GM19468 (cell line): ENCODE measurements around the gene MYDGF.

Source experiments
- ATAC-seq: cut with Tn5 transposase; IDR thresholded peaks from one replicate; pipeline ENCODE4 v1.9.1; 2021; ENCODE audit warnings: mild to moderate bottlenecking, moderate library complexity, moderate number of reproducible peaks; ENCODE audit not compliant: unreplicated experiment; ENCODE audit errors: extremely low read depth

MYDGF gene

DNA sequence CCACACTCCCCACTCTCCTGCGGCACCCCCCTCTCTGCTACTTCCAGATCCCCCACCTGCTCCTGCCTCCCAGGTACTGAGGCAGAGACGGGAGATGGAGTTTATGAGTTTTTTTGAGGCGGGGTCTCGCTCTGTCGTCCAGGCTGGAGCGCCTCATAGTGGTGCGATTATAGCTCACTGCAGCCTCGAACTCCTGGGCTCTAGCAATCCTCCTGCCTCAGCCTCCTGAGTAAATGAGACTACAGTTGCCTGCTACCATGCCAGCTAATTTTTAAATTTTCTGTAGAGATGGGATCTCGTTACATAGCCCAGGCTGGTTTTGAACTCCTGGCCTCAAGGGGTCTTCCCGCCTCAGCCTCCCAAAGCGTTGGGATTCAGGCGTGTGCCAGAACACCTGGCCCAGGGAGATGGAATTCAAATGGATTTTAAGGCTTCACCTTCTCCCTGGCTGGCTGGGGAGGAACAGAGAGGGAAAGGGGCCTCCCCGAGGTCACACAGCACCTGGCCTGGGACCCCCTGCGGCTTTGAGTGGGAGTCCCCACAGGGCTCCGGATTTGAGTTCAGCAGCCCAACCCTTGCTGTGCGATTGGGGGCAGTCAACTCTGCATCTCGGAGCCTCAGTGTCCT, 50.4 kb downstream of the MYDGF start:
- no peak for ATAC-seq

DNA sequence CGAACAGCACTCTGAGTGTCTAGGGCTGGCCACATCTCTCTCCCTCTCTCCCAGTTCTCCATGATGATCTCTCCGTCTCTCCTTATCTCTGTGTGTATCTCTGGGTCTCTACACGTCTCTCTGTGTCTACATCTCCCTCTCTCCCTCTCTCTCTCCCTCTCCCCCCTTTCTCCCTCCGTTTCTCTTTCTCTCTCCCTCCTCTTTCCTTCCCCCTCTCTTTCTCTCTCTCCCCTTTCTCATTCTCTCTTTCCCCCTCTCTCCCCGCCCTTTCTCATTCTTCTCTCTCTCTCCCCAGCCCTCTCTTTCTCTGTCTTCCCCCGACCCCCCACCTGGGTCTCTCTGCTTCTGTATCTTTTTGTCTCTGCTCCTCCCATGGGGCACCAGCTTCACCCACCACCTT, 52.1 kb downstream of the MYDGF start:
- no peak for ATAC-seq

DNA sequence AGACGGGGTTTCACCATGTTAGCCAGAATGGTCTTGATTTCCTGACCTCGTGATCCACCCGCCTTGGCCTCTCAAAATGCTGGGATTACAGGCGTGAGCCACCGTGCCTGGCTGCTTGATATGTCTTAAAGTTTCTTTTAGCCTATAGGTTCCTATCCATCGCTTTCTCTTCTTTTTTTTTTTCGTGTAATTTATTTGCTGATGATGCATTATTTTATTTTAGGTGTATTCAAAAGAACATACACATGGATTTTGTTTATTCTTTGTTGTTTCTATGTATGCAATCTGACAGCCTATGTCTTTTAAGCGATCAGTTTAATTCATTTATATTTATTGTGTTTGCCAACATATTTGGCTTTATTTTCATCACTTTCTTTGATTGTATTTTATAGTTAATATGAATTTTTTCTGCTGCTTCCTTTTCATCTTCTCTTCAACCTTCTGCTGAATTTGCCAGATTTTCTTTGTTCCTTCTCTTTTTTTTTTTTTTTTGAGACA, 56.8 kb downstream of the MYDGF start:
- ATAC-seq = no peak

DNA sequence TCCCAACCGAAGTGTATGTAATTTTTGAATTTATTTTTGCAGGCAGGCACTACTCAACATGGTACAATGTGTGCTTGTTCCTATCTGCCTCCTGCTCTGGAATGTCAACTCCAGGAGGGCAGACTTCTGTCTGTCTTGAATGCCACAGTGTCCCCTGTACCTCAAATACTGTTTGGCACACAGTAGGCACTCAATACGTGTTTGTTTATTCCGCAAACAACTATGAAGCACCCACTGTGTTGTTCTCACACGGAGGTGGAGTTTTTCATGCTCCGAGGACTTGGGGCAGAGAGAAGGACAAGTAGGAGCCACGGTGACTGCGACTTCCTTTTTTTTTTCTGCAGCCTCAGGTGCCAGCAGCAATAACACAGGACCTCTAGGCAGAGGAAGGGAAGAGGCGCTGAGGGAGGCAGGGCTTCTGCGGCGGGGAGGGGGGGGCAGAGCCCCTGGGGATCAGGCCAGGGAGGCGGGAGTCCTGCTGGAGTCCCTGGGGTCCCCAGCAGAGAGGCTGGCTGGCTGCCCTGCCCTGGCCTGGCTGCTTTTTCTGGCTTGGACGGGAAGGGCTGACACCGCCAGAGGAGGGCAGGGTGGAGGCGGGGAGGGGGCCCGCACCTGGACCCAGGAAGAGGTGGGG, 60.1 kb downstream of the MYDGF start:
- no peak for ATAC-seq
